DOHH2 (cell line): ENCODE results near the gene GNAT1.

Experiments used
- CTCF ChIP-seq: fragments of 200-600 bp; sonication (generic); IDR thresholded peaks from one replicate; pipeline ENCODE4 v1.5.1; 2014; ENCODE audit warnings: antibody characterized with exemption, mild to moderate bottlenecking, low read depth, low read length; ENCODE audit not compliant: poor library complexity, severe bottlenecking
- EZH2phosphoT487 ChIP-seq: fragments of 200-600 bp; sonication (generic); IDR thresholded peaks from 2 replicates; pipeline ENCODE4 v1.6.1; 2017; ENCODE audit warnings: borderline replicate concordance, mild to moderate bottlenecking, antibody characterized with exemption, low read length, moderate library complexity, mixed read lengths

GRCh38 chr3:50170689-50171088 lies 20.7 kb upstream of the GNAT1 start:
- TF ChIP-seq CTCF (no peak), EZH2phosphoT487 (no peak)
